ENCODE data around the gene CS. TPM values are rescaled to one million over a fixed set of nuclear protein-coding genes. Genes with fewer than 3 reads are reported as not detected.

CS gene
- total and polyA plus RNA-seq, 7 donors = 194 to 601 (median 317) TPM

DNA sequence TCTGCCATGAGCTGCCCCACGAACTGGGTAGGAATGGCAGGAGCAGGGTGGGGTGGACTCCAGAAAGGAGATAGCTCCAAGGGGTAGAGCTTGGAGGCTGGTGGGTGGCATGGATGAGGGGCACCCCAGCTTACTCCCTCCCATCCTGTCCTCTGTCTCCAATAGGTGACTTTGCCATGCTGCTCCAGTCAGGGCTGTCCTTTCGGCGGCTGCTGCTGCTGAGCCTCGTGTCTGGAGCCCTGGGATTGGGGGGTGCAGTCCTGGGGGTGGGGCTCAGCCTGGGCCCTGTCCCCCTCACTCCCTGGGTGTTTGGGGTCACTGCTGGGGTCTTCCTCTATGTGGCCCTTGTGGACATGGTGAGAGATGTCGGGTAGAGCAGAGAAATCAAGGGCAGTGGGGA, 63.1 kb downstream of the CS start:
- peak in 3 of 4 donors; percentile 2 to 24 (median 3) for ATAC-seq
- H3K27ac ChIP-seq = no peak overlapping the region
- 52 to 61% (median 52%) methylated on average over 5 of the region's 5 CpGs for WGBS, 3 donors
- no peaks in the 10 kb centered on the region for H3K4me1 ChIP-seq
- intact Hi-C loops (cut with DNase I) = no loop called here
- TF ChIP-seq, protein P1, sequence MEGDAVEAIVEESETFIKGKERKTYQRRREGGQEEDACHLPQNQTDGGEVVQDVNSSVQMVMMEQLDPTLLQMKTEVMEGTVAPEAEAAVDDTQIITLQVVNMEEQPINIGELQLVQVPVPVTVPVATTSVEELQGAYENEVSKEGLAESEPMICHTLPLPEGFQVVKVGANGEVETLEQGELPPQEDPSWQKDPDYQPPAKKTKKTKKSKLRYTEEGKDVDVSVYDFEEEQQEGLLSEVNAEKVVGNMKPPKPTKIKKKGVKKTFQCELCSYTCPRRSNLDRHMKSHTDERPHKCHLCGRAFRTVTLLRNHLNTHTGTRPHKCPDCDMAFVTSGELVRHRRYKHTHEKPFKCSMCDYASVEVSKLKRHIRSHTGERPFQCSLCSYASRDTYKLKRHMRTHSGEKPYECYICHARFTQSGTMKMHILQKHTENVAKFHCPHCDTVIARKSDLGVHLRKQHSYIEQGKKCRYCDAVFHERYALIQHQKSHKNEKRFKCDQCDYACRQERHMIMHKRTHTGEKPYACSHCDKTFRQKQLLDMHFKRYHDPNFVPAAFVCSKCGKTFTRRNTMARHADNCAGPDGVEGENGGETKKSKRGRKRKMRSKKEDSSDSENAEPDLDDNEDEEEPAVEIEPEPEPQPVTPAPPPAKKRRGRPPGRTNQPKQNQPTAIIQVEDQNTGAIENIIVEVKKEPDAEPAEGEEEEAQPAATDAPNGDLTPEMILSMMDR (IDR thresholded peaks at IDR 0.05) = no peak
- no peaks in the 10 kb centered on the region for H3K27me3 ChIP-seq (ENCODE audit: insufficient read depth in 3 of 3, low read length in 2 of 3)
- no peak overlapping the region for H3K4me3 ChIP-seq
- DNase-seq = no peak
- H3K36me3 ChIP-seq (ENCODE audit: insufficient read depth in 1 of 2, low read depth in 1 of 2) = peaks cover 2 to 34% of the 10 kb centered on the region in 2 donors
- no peaks in the 10 kb centered on the region for H3K9me3 ChIP-seq

DNA sequence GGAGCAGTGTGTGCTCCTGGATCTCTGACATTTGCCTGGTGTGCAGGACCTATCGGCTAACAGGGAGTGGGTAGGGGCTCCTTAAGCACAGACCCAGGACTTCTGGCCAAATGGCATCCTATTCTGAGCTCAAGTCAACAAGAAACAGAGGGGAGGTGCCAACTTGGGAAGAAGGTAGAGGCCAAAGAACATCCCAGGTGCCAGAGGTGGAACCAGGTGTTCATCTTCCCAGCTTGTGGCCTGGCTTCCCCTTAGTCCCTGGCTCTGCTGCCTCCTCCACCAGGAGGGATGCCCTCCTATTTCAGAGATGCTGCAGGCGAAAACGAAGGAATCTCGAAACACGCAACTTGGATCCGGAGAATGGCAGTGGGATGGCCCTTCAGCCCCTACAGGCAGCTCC, 64.0 kb downstream of the CS start:
- TF ChIP-seq, protein P1 (IDR thresholded peaks at IDR 0.05) = no peak

DNA sequence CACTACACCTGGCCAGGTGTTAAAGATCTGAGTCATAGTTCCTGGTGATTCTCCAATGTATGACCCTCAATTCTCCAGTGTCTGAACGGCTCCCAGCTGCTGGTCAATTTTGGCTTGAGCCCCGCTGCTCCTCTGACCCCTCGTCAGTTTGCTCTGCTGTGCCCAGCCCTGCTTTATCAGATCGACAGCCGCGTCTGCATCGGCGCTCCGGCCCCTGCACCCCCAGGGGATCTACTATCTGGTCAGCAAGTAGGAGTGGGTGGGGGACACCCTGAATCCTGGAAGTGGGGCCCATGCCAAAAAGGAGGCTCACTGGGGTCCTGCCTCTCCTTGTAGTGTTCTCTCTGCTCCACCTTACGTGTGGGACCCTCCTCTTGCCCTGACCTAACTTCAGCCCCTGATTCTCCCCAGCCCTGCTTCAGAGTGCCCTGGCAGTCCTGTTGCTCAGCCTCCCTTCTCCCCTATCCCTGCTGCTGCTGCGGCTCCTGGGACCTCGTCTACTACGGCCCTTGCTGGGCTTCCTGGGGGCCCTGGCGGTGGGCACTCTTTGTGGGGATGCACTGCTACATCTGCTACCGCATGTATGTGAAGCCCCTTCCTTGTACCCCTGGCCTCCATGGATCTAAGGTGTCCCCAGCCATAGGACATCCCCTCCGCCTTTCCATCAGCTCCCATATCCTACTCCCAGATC, 65.2 kb downstream of the CS start:
- Histone ChIP-seq H3K4me1 (no peaks in the 10 kb centered on the region), H3K36me3 (ENCODE audit: insufficient read depth in 1 of 2, low read depth in 1 of 2) (peaks cover 0 to 13% of the 10 kb centered on the region in 2 donors), H3K27me3 (ENCODE audit: insufficient read depth in 3 of 3, low read length in 2 of 3) (no peaks in the 10 kb centered on the region), H3K27ac (no peak overlapping the region), H3K9me3 (no peaks in the 10 kb centered on the region), H3K4me3 (no peak overlapping the region)
- 73 to 79% (median 74%) methylated on average over 16 of the region's 16 CpGs for WGBS, 3 donors
- TF ChIP-seq, protein P1 (IDR thresholded peaks at IDR 0.05) = no peak
- no peak for DNase-seq
- ATAC-seq = peak in 1 of 4 donors; percentile 16
- intact Hi-C loops (cut with DNase I) = no loop called here

More for the DNA sequence above, 64.0 kb downstream of the CS start:
- DNase-seq (no peak), ATAC-seq (no peak)
- H3K27ac ChIP-seq = no peak overlapping the region
- no peaks in the 10 kb centered on the region for H3K27me3 ChIP-seq (ENCODE audit: insufficient read depth in 3 of 3, low read length in 2 of 3)
- intact Hi-C loops (cut with DNase I) = no loop called here
- H3K4me3 ChIP-seq = no peak overlapping the region
- H3K9me3 ChIP-seq = no peaks in the 10 kb centered on the region
- peaks cover 1 to 25% of the 10 kb centered on the region in 2 donors for H3K36me3 ChIP-seq (ENCODE audit: insufficient read depth in 1 of 2, low read depth in 1 of 2)
- 83 to 100% (median 90%) methylated on average over 6 of the region's 6 CpGs for WGBS, 3 donors
- H3K4me1 ChIP-seq = no peaks in the 10 kb centered on the region

DNA sequence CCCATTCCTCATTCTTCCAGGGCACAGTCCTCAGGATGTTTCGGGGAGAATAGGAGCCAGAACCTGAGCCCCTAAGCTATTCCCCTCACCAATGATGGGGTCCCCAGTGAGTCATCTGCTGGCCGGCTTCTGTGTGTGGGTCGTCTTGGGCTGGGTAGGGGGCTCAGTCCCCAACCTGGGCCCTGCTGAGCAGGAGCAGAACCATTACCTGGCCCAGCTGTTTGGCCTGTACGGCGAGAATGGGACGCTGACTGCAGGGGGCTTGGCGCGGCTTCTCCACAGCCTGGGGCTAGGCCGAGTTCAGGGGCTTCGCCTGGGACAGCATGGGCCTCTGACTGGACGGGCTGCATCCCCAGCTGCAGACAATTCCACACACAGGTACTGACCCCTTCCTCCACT, 68.9 kb downstream of the CS start:
- DNase-seq (no peak), ATAC-seq (peak in 1 of 4 donors; percentile 21)
- H3K27ac ChIP-seq = no peak overlapping the region
- WGBS, 3 donors = 82 to 94% (median 88%) methylated on average over 11 of the region's 11 CpGs
- no peaks in the 10 kb centered on the region for H3K9me3 ChIP-seq
- TF ChIP-seq, protein P1 (IDR thresholded peaks at IDR 0.05) = no peak
- no peaks in the 10 kb centered on the region for H3K27me3 ChIP-seq (ENCODE audit: insufficient read depth in 3 of 3, low read length in 2 of 3)
- intact Hi-C loops (cut with DNase I) = no loop called here
- no peaks in the 10 kb centered on the region for H3K4me1 ChIP-seq
- no peak overlapping the region for H3K4me3 ChIP-seq
- peaks cover 0 to 23% of the 10 kb centered on the region in 2 donors for H3K36me3 ChIP-seq (ENCODE audit: insufficient read depth in 1 of 2, low read depth in 1 of 2)
